Measurements from ENCODE around the gene CDK10. TPM values are rescaled to one million over a fixed set of nuclear protein-coding genes. Genes with fewer than 3 reads are reported as not detected.
A peak's percentile ranks its signal among the peaks of the same experiment; 100 is the strongest.
"Not testable (repeated sequence)": the region's sequence is repeated elsewhere in the genome, so short reads cannot be mapped to it uniquely, and the experiment has no call there.

CDK10 gene
- polyA plus RNA-seq, 3 donors from 2014 or later, result 28.0 to 42.7 (median 35.2) TPM

GRCh38 chr16:89672177-89672941 is 14.1 kb upstream of the CDK10 start:
- no peak overlapping the region for H3K4me3 Mint-ChIP-seq

DNA sequence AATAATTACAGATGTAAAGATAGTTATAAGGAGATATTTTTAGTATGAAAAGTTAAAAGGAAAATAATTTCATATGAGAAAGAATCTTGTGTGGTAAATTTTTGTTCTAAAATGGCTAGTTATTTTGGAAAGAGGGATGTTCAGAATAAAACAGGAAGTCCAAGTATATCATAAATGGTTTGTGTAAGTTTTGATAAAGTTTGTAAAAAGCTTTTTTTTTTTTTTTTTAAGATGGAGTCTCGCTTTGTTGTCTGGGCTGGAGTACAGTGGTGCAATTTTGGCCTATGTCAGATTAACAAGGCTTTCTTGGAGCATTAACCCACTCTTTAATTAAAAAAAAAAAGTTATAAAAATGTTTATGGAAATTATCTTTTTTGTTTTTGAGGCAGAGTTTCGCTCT is 8.2 kb upstream of the CDK10 start:
- Mint-ChIP-seq H3K4me3 (no peak overlapping the region), H3K9me3 (no peaks in the 10 kb centered on the region), H3K27me3 (ENCODE audit: low read depth in 3 of 3) (peaks cover 0 to 5% (median 0%) of the 10 kb centered on the region in 3 donors), H3K27ac (no peak overlapping the region), H3K4me1 (no peaks in the 10 kb centered on the region), H3K36me3 (no peaks in the 10 kb centered on the region)
- no peak for DNase-seq

More at GRCh38 chr16:89672177-89672941, 14.1 kb upstream of the CDK10 start:
- Mint-ChIP-seq H3K27ac (no peak overlapping the region), H3K27me3 (ENCODE audit: low read depth in 3 of 3) (no peaks in the 10 kb centered on the region), H3K9me3 (peaks cover 0 to 2% (median 0%) of the 10 kb centered on the region in 6 donors), H3K36me3 (no peaks in the 10 kb centered on the region), H3K4me1 (peaks cover 0 to 2% of the 10 kb centered on the region in 2 donors)
- DNase-seq, result no peak

DNA sequence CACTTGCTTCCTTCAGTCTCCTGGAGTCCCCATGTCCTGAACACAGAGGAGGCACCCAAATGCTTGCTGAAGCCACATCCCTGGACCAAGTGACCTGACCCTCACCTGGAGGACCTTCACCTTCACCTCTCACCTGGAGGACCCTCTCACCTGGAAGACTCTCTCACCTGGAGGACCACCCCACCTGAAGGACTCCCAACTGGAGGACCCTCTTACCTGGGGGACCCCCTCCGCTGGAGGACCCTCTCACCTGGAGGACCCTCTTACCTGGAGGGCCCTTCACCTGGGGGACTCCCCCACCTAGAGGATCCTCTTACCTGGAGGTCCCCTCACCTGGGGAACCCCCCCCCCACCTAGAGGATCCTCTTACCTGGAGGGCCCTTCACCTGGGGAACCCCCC is 573 bp upstream of the CDK10 start:
- Mint-ChIP-seq H3K4me1 (peaks cover 9 to 25% of the 10 kb centered on the region in 2 donors), H3K27ac (peak overlapping the region in 2 of 6 donors; percentile 24 to 53), H3K36me3 (peaks cover 0 to 8% (median 5%) of the 10 kb centered on the region in 3 donors)

GRCh38 chr16:89687092-89687940 is 827 bp downstream of the CDK10 start:
- peaks cover 2 to 9% (median 2%) of the 10 kb centered on the region in 3 donors for H3K27me3 Mint-ChIP-seq (ENCODE audit: low read depth in 3 of 3)
- H3K4me1 Mint-ChIP-seq, result peaks cover 9 to 25% of the 10 kb centered on the region in 2 donors
- peaks cover 0 to 8% (median 5%) of the 10 kb centered on the region in 3 donors for H3K36me3 Mint-ChIP-seq
- H3K27ac Mint-ChIP-seq, result peak overlapping the region; percentile 74 to 87 (median 85)
- H3K9me3 Mint-ChIP-seq, result no peaks in the 10 kb centered on the region
- peak overlapping the region; percentile 80 to 95 (median 90) for H3K4me3 Mint-ChIP-seq
- DNase-seq, result no peak

More for the DNA sequence above, 573 bp upstream of the CDK10 start:
- H3K27me3 Mint-ChIP-seq (ENCODE audit: low read depth in 3 of 3), result peaks cover 2 to 11% (median 2%) of the 10 kb centered on the region in 3 donors
- DNase-seq, result no peak
- H3K9me3 Mint-ChIP-seq, result no peaks in the 10 kb centered on the region
- H3K4me3 Mint-ChIP-seq, result peak overlapping the region; percentile 53 to 90 (median 59)

- Mint-ChIP-seq H3K4me1 (peaks cover 9 to 27% of the 10 kb centered on the region in 2 donors), H3K27me3 (ENCODE audit: low read depth in 3 of 3) (peaks cover 2 to 7% (median 4%) of the 10 kb centered on the region in 3 donors), H3K27ac (no peak overlapping the region), H3K36me3 (peaks cover 2 to 10% (median 8%) of the 10 kb centered on the region in 3 donors), H3K4me3 (peak overlapping the region; percentile 42 to 95 (median 90)), H3K9me3 (no peaks in the 10 kb centered on the region)
- no peak for DNase-seq
Measured at GRCh38 chr16:89688395-89688794, 1.9 kb downstream of the CDK10 start.

GRCh38 chr16:89689142-89689541 is 2.7 kb downstream of the CDK10 start:
- no peak for DNase-seq
- peaks cover 5 to 12% (median 10%) of the 10 kb centered on the region in 3 donors for H3K36me3 Mint-ChIP-seq
- no peak overlapping the region for H3K27ac Mint-ChIP-seq
- H3K27me3 Mint-ChIP-seq (ENCODE audit: low read depth in 3 of 3), result peaks cover 1 to 12% (median 11%) of the 10 kb centered on the region in 3 donors
- H3K4me1 Mint-ChIP-seq, result peaks cover 9 to 32% of the 10 kb centered on the region in 2 donors
- no peaks in the 10 kb centered on the region for H3K9me3 Mint-ChIP-seq
- H3K4me3 Mint-ChIP-seq, result no peak overlapping the region

GRCh38 chr16:89689621-89690020 is 3.1 kb downstream of the CDK10 start:
- H3K4me3 Mint-ChIP-seq, H3K9me3 Mint-ChIP-seq, H3K27ac Mint-ChIP-seq, DNase-seq: not testable (repeated sequence)
- peaks cover 9 to 30% of the 10 kb centered on the region in 2 donors for H3K4me1 Mint-ChIP-seq
- peaks cover 5 to 12% (median 10%) of the 10 kb centered on the region in 3 donors for H3K36me3 Mint-ChIP-seq
- H3K27me3 Mint-ChIP-seq (ENCODE audit: low read depth in 3 of 3), result peaks cover 2 to 11% (median 10%) of the 10 kb centered on the region in 3 donors

DNA sequence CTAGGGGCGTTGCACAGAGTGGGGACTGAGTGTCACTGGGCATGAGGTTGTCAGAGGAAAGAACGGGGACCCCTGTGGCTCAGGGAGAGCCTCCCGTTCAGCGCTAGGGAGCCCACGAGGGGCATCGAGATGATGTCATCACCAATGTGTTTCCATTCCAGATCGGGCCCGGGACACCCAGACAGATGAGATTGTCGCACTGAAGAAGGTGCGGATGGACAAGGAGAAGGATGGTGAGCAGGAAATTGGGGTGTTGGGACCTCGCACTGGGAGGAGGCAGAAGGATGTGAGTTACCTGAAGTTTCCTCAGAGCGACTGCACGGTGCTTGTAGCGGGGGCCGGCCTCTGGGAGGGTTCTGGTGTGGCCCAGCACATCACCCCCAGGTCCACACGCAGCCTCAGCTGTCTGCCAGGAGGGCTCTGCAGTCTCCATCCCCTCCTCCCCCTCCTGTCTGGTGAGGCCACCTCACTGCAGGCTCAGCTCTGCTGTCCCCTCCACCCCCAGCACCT is 4.0 kb downstream of the CDK10 start:
- Mint-ChIP-seq H3K9me3 (no peaks in the 10 kb centered on the region), H3K36me3 (peaks cover 5 to 10% (median 9%) of the 10 kb centered on the region in 3 donors), H3K27ac (no peak overlapping the region), H3K27me3 (ENCODE audit: low read depth in 3 of 3) (peaks cover 2 to 18% (median 13%) of the 10 kb centered on the region in 3 donors), H3K4me3 (no peak overlapping the region), H3K4me1 (peaks cover 11 to 36% of the 10 kb centered on the region in 2 donors)
- DNase-seq, result no peak

DNA sequence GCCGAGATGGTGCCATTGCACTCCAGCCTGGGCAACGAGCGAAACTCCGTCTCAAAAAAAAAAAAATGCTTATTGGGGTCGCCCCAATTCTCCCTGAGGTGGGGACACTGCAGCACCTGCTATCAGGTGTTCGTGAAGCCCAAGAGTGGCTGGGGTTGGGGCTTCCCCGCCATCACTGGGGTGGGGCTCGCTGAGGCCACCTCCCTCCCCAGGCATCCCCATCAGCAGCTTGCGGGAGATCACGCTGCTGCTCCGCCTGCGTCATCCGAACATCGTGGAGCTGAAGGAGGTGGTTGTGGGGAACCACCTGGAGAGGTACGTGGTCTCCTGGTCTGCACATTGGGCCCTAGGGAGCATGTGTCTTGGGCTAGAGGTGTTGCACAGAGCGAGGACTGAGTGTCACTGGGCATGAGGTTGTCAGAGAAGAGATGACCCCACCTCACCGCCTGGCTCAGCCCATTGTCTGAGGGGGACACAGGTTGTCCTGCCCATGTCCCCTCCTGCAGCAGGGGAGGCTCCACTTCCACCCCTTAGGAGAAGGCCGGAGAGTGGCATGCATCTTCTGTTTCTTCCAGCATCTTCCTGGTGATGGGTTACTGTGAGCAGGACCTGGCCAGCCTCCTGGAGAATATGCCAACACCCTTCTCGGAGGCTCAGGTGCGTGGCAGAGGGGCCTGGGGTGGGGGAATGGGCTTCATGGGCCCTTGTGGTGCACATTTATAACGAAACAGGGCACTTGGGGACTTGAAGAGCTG is 4.9 kb downstream of the CDK10 start:
- peaks cover 21 to 41% of the 10 kb centered on the region in 2 donors for H3K4me1 Mint-ChIP-seq
- no peak overlapping the region for H3K27ac Mint-ChIP-seq
- peaks cover 2 to 22% (median 13%) of the 10 kb centered on the region in 3 donors for H3K27me3 Mint-ChIP-seq (ENCODE audit: low read depth in 3 of 3)
- DNase-seq, result no peak
- H3K4me3 Mint-ChIP-seq, result no peak overlapping the region
- no peaks in the 10 kb centered on the region for H3K9me3 Mint-ChIP-seq
- H3K36me3 Mint-ChIP-seq, result peaks cover 5 to 10% (median 9%) of the 10 kb centered on the region in 3 donors

- DNase-seq, result no peak
- peaks cover 2 to 25% (median 13%) of the 10 kb centered on the region in 3 donors for H3K27me3 Mint-ChIP-seq (ENCODE audit: low read depth in 3 of 3)
- H3K4me1 Mint-ChIP-seq, result peaks cover 26 to 43% of the 10 kb centered on the region in 2 donors
- H3K4me3 Mint-ChIP-seq, result no peak overlapping the region
- no peak overlapping the region for H3K27ac Mint-ChIP-seq
- H3K9me3 Mint-ChIP-seq, result no peaks in the 10 kb centered on the region
- H3K36me3 Mint-ChIP-seq, result peaks cover 5 to 10% (median 9%) of the 10 kb centered on the region in 3 donors
Measured at GRCh38 chr16:89691986-89692569, 5.6 kb downstream of the CDK10 start.

DNA sequence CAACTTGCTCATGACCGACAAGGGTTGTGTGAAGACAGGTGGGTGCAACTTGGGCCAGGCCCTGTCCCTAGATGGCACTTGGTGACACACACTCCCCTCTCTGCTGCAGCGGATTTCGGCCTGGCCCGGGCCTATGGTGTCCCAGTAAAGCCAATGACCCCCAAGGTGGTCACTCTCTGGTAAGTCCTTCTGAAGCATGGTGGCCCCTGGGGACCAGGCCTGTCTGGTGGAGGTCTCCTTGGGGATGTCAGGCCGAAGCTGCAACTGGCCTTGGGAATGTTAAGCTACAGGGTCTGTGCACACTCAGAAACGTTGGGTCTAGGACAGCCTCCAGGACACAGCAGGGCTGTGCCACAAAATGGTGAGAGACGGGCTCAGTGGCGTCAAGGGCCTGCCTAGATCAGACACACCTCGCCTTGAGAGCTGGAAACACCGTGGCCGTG is 6.8 kb downstream of the CDK10 start:
- H3K4me3 Mint-ChIP-seq, result no peak overlapping the region

GRCh38 chr16:89693931-89694783 is 7.7 kb downstream of the CDK10 start:
- Mint-ChIP-seq H3K36me3 (peaks cover 5 to 10% (median 9%) of the 10 kb centered on the region in 3 donors), H3K27ac (no peak overlapping the region), H3K4me1 (peaks cover 22 to 38% of the 10 kb centered on the region in 2 donors), H3K27me3 (ENCODE audit: low read depth in 3 of 3) (peaks cover 2 to 25% (median 13%) of the 10 kb centered on the region in 3 donors), H3K4me3 (no peak overlapping the region), H3K9me3 (no peaks in the 10 kb centered on the region)
- DNase-seq, result no peak

More for the DNA sequence above, 6.8 kb downstream of the CDK10 start:
- peaks cover 18 to 36% of the 10 kb centered on the region in 2 donors for H3K4me1 Mint-ChIP-seq
- no peak overlapping the region for H3K27ac Mint-ChIP-seq
- H3K9me3 Mint-ChIP-seq, result no peaks in the 10 kb centered on the region
- H3K27me3 Mint-ChIP-seq (ENCODE audit: low read depth in 3 of 3), result peaks cover 2 to 25% (median 13%) of the 10 kb centered on the region in 3 donors
- H3K36me3 Mint-ChIP-seq, result peaks cover 5 to 10% (median 9%) of the 10 kb centered on the region in 3 donors
- DNase-seq, result no peak
